Left ventricle myocardium superior (tissue), 1 donor: ENCODE measurements around the gene MDM1. TPM values are rescaled to one million over a fixed set of nuclear protein-coding genes. Genes with fewer than 3 reads are reported as not detected.

Source experiments
- ATAC-seq: fragments of 200-7000 bp; cut with Tn5 transposase; one replicate; pipeline ENCODE4 v1.9.1; 2020; ENCODE audit warnings: mild to moderate bottlenecking, moderate library complexity
- DNase-seq: peaks from one replicate; pipeline ENCODE4 v3.0.0-alpha.2; 2020
- intact Hi-C: fragments of 100-400 bp; cut with micrococcal nuclease; formaldehyde crosslinking; loops from one replicate; pipeline ENCODE4 v1.11.0; 2022
- long read RNA-seq: library from polyadenylated mRNA; unstranded; transcript quantifications from one replicate; pipeline ENCODE4 v2.0.0, GENCODE V29; 2021
- total RNA-seq: library from RNA; stranded (reverse); fragmentation: NEBNext Ultra II Directional; extraction: Animal tissue kit (Norgen Biotek cat#: 25700); gene quantifications from one replicate; pipeline ENCODE4 v1.2.1, GENCODE V29; 2021
- donor health status: DM: no; HTN: yes; CAD: no; lungs with severe emphysema.

MDM1 gene, protein sequence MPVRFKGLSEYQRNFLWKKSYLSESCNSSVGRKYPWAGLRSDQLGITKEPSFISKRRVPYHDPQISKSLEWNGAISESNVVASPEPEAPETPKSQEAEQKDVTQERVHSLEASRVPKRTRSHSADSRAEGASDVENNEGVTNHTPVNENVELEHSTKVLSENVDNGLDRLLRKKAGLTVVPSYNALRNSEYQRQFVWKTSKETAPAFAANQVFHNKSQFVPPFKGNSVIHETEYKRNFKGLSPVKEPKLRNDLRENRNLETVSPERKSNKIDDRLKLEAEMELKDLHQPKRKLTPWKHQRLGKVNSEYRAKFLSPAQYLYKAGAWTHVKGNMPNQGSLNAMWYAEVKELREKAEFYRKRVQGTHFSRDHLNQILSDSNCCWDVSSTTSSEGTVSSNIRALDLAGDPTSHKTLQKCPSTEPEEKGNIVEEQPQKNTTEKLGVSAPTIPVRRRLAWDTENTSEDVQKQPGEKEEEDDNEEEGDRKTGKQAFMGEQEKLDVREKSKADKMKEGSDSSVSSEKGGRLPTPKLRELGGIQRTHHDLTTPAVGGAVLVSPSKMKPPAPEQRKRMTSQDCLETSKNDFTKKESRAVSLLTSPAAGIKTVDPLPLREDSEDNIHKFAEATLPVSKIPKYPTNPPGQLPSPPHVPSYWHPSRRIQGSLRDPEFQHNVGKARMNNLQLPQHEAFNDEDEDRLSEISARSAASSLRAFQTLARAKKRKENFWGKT
- total RNA-seq = 6.2 TPM
- long read RNA-seq, partial matches to known transcripts = 1 of 8 reads
- long read RNA-seq, other reads (novel, unspliced or antisense) = 7 of 8 reads

DNA sequence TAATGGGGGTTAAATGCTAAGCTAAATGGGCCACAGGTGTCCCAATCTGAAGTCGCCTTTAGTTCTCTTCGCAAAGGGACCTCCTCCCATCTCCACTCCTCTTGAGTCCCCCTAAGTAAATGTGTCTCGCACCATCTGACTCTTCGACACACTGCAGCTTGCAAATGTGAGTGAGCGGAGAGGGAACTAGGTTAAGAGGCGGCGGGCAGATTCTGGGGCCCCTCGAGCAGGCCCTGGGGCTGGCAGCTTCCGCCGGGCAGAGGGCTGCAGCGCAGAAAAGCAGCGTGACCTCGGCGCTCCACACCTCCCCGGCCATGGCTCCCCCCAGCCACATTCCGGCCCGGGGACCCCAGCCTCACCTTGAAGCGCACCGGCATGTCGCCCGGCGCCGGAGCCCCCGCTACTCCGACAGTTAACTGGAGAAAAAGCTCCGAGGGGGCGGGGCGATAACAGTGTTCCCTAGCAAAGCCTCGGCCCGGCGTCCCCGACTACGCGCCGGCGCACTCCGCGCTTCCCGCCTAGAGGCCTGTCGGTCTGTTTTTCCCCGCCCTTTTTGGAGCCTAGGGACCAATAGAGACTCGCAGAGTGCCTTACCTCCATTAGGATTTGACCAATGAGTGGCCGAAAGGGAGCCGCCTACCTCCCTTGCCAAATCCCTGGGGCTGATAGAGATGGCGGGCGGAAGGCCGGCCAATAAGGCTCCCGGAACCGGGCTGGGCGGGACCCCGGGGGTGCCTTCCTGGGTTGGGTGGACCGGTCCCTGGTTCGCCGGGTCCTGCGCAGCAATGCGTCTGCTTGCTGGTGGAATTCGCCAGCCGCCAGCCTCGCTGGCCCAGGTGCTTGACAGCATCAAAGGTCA lies at the start of gene MDM1:
MDM1 (minus strand) TSS at position 494 of the 859 bp plus-strand sequence; CDS start at position 377, 117 bp downstream.
- DNase-seq = peak; percentile 98
- peak; percentile 100 for ATAC-seq
- intact Hi-C loops = no loop called here

DNA sequence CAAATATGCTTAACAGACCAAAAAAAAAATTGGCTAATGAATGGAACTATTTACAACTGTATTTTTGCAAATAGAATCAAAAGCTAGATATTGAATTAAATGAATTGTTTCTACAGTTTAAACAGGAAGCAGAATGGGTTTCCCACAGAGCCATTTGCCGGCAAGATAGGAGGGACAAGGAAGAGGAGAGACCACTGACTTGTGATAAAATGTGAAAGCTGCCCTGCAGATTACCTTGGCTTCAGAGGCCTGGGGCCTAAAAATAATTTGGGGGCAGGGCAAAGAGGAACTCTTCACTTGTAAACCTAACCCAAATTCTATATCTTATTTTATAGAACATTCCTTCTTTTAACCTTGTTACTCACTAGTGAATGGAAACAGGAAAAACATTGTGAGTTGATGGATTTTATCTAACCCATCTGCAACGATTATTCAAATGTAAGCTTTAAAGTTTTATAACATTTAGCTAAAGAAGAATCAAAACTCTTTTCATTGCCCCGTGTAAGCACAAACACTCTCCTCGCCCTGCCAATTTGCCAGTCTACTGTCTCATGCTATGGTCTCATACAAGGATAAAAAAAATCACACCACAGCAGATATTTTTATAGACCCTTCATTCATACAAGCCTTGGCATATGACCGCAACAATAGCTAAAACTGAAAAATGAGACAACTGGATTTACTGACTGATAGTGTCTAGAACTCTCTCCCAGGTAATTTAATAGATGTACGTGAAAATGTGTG lies 49.5 kb upstream of the MDM1 start:
- ATAC-seq (no peak), DNase-seq (no peak)
- intact Hi-C loops = no loop called here

DNA sequence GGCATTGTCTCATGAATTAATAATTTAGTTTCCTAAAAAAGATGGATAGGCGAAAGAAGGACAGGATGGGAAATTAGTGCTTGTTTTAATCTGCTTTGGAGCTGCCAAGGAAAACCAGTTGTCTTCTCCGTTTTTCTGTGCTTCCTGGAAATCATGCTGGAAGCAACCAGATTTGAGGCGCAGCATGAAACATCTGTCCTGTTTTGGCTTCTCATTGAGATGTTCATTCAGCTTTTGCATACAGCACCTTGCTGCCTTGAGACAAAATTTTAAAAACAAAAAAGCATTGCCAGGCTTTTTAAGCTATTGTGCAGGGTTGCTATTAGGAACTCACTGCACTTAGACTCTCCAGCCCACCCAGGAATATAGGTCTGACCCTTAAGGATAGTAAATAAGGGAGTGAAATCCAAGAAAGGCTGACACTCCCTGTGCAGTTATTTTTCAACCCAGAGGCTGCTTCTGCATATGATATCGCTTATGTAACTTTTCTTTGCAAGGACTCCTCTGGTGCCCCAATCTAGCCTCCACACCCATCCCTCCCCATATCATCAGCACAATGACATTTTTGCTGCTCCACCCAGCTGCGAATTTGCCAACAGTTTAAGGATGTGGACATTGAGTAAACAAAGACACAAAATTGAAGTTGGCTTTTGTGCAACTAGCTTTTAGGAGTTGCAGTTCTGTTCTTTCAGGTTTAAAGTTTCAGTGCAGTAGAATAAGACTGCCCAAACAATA lies 46.9 kb upstream of the MDM1 start:
- no peak for DNase-seq
- intact Hi-C loops = no loop called here

DNA sequence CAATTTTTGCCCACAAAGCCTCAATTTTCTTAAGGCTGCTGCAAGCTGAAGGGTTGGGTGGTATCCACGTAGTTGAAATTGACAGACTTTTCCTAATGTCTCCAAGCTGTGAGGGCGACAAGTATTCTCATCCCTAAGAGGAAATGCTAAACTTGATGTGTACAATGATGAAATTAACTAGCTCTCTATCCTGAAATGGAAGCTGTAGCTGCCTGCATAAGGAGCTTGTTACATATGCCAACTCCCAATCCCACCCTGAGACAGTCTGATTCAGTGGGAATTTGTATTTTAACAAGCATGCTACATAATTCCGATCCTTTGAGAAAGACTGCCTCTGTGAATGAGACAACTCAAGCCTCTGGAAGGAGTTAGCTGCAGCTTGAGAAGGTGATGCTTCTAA lies 45.7 kb upstream of the MDM1 start:
- ATAC-seq (no peak), DNase-seq (no peak)
- intact Hi-C loops = no loop called here

More for the DNA sequence above, 46.9 kb upstream of the MDM1 start:
- peak; percentile 79 for ATAC-seq

DNA sequence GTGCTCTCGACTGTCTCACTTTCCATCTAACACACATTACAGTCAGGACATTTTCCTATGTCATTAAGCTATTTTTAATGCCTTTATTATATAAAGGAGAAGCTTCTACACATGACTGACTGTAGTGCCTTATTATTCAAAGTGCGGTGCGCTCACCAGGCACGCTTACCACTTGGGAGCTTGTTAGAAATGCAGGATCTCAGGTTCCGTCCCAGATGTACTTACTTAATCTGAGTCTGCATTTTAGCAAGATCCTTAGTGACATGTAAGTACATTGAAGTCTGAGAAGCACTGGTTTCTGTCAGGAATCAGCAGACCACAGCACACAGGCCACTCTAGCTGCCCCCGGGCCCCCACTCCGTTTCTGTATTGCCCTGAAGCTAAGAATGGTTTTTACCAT lies 44.7 kb upstream of the MDM1 start:
- ATAC-seq = no peak
- intact Hi-C loops = no loop called here

DNA sequence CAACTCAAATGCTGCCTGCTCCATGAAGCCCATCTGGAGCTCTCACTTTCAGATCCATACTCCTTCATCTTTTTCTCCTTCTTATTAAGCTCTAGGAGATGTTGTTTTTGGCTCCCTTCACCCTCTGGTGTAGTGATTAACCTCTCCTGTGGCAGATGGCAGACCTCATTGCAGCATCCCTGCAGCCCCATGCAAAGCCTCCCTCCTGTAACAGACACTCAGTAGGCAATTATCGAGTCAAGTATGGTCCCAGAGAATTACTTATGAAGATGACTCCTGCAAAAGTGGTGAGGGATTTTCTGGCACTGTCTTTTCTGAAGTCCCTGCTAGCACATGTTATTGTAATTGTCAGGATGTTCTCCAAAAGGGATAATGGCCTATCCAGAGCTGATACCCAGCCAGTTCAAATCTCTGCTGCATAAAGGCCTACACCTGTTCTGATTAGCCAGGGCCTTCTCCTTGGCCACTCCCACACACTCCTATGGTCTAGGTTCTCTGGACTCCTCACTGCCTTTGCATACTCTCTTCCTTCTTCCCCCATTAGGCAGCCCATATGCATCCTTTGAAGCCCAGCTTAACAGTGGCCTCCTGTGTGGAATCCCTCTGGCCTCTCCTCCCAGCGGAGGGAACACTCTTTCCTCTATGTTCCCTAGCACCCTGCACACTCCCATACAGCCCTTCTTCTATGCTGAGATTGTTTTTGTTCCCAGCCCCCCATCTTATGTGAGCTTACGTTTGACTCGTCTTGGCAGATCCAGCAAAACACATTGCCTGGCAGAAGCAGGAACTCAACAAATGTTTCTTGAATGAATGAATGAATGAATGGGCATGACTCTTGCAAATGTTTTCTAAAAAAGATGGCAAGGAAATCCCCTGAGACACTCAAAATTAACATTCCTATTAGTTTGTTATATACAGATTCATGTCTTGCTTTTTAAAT lies 43.9 kb upstream of the MDM1 start:
- no peak for ATAC-seq
- intact Hi-C loops = no loop called here
- no peak for DNase-seq

More for the DNA sequence above, 44.7 kb upstream of the MDM1 start:
- no peak for DNase-seq

DNA sequence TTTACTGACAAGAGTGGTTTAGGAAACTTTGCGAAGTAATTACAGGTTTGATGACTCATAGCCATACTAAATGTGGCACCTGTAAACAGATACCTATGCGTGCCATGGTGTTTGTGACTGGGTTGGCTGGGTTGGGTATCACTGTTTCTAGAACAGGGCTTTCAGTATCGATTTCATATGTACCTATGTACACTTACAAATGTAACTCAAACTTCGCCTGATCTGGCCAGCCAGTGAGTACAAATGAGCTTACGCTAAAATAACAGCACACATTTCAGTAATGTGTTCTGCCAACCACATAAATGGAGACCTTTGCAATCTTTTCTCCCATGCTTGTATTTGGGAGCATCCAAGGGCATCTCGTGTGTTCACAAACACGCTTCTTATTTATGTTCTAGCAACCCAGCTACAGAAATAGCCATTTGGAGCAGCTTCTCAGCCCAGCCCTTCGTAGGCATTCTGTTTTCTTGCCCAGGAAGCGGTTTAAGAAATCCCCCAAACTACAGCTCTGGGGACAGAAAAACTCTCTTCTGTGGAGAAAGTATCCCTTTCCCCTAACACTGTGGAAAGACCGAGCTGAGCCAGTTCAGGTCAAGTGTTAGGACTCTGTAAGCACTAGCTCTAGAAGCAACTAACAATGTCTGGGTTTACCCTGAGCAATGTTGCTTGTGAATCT lies 42.3 kb upstream of the MDM1 start:
- ATAC-seq = no peak
- intact Hi-C loops = no loop called here
- DNase-seq = no peak

DNA sequence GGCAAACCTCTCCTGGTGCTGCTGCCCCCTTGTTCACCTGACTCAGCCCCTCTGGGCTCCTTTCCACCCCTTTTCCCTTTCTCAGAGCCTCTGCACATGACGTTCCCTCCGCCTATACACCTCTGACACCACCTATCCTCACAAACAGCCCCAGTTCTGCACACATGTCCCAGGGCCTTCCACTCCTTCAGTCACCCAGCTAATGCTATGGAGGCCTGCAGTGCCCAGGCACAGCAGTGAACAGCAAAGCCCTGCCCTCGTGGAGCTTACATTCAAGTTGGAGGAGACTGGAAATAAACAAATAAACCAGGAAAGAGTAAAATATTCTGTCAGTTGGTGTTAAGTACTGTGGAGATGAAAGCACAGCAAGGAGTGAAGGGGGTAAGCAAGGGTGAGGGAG lies 38.5 kb upstream of the MDM1 start:
- DNase-seq (no peak), ATAC-seq (no peak)
- intact Hi-C loops = no loop called here

DNA sequence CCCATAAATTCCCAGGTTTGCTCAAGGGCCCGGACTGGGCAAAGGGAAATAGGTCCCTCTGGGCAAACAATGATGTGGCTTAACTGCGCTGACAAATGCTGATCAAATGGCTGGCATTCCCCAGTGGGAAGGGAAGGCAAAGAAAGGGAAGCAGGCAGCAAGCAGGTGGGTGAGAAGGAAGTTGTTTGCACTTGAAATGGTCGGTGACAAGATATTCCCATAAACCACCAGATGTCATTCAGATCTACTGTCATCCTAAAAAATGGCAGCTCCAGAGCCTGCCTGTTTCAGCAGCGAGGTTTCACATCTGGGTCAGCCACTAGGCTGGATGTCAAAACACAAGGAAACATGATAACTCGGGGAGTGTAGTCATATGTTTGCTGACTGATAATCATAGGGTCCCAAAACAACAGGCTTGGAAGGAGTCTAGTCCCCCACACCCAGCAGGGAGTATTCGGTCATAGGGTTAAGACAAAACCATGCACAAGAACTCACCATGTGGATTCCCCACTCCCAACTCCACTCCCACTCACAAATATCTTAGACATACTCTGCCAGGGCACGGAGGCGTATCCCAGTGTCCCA lies 37.9 kb upstream of the MDM1 start:
- intact Hi-C loops = no loop called here
- DNase-seq (no peak), ATAC-seq (peak; percentile 39)

DNA sequence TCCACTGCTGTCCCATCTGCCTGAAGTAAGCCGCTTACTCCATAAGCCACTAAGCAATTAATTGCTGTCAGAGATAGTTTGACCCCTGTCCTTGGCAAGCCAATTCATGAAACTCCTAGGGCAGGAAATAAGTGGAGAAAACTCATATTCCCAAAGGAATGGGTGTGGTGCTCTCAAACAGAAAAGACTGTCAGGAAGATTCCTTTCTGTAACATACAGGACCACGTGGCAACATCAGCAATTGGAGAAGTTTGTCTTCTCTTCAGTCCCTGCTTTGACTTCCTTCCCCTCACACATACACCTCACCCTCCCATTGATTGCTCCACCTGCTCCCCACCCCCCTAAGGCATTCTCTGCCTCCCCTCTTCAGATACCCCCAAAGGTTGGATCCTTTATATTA lies 36.2 kb upstream of the MDM1 start:
- no peak for DNase-seq
- intact Hi-C loops = loop anchor here (10.0 kb wide), 1 partner anchor 316 kb away; the partner anchor contains the start of gene NUP107
- ATAC-seq = no peak

DNA sequence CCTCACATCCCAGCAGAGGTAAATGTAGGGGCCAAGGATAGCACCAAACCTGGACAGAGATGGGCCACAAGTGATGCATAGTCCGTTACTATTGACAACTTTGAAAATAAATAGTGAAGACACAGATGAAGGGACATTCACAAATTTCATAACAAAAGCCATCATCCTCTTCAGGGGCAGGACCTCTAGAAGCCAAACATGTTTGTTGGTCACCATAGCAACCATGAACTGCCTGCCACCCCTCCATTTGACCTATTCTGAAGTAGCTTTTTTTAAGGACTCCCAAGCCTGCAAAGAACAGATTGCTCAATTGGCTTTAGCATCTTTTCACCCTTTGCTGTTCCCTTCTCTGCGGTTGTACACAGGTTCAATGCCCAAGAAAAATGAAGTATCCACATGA lies 35.7 kb upstream of the MDM1 start:
- ATAC-seq (no peak), DNase-seq (no peak)
- intact Hi-C loops = loop anchor here (10.0 kb wide), 1 partner anchor 317 kb away; the partner anchor contains the start of gene NUP107

DNA sequence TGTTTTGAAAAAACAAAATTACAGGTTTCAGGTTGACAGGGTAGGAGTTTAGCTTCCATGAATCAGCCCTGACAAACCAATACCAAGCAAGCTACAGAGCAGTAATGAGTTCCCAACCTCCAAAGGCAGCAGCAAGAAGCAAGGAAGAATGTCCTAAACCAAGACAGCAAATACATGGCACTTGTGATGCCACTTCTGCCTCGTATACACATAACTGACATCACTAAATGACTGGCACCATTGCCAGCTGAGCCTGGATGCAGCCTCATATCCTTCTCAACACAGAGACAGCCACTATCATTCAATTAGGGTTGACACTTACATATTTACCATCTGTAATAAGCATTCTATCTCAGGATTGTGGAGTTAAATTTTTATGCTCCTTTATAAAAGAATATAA lies 35.0 kb upstream of the MDM1 start:
- ATAC-seq (no peak), DNase-seq (no peak)
- intact Hi-C loops = loop anchor here (10.0 kb wide), 1 partner anchor 318 kb away; the partner anchor contains the start of gene NUP107

DNA sequence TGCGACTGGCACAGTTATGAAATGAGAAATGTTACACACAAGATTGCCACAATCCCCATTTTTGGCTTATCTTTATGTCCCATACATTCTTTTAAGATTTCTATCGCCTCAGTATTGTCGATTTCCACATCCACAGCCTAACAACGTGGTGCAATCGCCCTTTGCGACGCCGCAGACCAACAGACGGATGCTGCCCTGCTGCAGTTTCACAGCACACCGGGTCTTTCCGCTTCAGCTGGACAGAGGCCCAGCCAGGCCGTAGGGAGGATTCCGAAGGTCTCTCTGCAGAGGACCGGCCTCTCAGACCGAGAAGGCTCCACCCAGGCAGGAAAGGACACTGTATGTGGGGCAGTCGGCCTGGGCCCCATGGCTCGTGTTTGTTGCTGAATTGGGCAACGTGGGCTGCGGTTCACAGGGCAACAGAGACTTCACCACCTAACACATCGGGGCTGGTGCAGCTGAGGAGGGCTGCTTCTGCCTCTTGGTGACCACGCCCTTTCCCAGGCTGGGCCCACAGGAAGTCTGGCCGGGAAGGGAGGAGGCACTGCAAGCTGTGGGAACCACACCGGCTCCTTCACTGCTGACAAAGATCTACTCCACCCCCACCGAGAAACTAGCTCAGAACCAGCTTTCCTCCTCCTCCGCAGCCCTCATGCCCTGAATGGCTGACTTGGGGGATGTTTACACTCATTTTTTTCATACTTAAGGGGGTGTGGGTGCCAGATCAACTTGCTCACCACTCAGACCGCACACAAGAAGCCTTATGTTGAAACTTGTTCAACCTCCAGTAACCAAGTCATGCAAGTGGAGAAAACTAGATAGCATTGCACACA lies 32.9 kb upstream of the MDM1 start:
- DNase-seq (peak; percentile 91), ATAC-seq (peak; percentile 98)
- intact Hi-C loops = loop anchor here (2.0 to 10.0 kb wide), 2 partner anchors 42 to 320 kb away; partner anchors contain the start of gene NUP107

DNA sequence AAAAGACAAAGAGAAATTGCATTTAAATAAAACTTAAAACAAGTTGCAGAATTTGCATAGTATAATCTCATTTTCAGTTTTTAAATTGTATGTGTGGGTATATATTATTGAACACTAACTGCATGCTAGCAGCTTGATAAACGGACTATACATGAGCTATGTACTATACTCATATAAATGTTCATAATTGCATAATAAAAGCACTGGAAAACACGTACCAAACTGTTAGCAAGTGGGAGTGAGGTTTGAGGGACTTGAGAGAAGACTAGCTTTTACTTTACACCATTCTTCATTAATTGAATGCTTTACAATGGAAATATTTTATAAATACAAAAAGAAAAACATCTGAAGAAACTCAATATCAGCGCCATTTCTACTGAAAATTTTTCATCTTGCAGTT lies 32.2 kb upstream of the MDM1 start:
- intact Hi-C loops = loop anchor here (2.0 to 10.0 kb wide), 2 partner anchors 42 to 320 kb away; partner anchors contain the start of gene NUP107
- ATAC-seq (no peak), DNase-seq (no peak)

DNA sequence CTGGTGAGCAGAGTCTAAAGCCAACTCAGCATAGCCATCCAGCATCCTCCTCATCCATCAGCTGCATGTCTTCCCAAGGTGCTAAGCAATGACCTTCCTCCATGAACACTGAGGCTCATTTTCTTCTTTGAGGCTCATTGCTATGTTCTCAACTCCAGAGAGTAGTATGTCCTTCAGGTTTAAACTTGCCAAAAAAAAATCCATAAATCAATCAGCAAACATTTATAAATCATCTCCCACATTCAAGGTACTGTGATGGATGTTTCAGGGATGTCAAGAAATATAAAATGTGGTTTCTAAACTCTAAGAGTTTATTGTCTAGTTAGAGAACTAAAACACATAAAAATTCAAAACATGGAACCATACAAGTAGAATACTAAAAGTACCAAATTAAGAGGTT lies 29.8 kb upstream of the MDM1 start:
- intact Hi-C loops = loop anchor here (10.0 kb wide), 1 partner anchor 323 kb away; the partner anchor contains the start of gene NUP107
- no peak for ATAC-seq
- no peak for DNase-seq
